T-helper 9 cell (primary cell): ENCODE measurements around the gene VPS54.
"Not testable (repeated sequence)": the region's sequence is repeated elsewhere in the genome, so short reads cannot be mapped to it uniquely, and the experiment has no call there.

Experiments used
- DNase-seq: peaks from one replicate; pipeline ENCODE4 v3.0.0-alpha.2; 2020

VPS54 gene

GRCh38 chr2:64023485-64024258, 4.4 kb upstream of the VPS54 start:
- no peak for DNase-seq

GRCh38 chr2:64021578-64021977, 2.4 kb upstream of the VPS54 start:
- no peak for DNase-seq

- no peak for DNase-seq
Measured at GRCh38 chr2:64019975-64020528, 824 bp upstream of the VPS54 start.

GRCh38 chr2:64018701-64019082, 536 bp downstream of the VPS54 start:
- DNase-seq: no peak

- DNase-seq: no peak
Measured at GRCh38 chr2:64017811-64018700, 1.2 kb downstream of the VPS54 start.

DNA sequence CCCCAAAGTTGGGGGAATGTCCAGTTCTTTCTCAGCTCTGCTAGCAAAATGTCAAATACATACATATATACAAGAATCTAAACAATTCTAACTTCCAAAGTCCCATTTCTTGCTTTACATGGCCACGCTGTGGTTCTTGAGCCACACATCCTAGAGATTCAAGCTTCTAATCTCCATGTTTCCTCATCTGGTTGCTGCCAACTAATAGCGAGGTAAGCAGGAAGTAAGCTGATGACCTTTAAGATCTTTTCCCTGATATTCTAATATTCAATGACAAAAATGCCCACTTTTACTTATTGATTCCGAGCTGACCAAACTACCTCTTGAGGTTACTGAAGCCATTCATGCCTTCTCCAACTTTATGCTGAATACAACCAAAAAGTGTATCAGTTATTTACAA, 3.3 kb downstream of the VPS54 start:
- DNase-seq: no peak

DNA sequence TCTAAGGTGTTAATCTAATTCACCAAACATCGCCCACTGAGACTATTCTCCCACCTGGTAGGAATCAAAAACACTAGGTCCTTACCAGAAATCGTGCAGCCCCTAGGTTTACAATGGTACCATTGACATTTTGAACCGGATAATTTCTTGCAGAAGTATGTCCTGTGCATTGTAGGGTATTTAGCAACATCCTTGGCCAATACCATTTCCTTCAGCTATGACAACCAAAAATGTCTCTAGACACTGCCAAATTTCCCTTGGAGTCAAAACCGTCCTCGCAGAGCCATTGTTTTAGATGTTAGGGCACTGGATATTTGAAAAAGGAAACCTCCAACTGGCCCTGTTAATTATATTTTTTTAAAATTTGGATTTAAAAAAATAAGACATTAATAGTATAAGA, 3.8 kb downstream of the VPS54 start:
- DNase-seq: no peak

DNA sequence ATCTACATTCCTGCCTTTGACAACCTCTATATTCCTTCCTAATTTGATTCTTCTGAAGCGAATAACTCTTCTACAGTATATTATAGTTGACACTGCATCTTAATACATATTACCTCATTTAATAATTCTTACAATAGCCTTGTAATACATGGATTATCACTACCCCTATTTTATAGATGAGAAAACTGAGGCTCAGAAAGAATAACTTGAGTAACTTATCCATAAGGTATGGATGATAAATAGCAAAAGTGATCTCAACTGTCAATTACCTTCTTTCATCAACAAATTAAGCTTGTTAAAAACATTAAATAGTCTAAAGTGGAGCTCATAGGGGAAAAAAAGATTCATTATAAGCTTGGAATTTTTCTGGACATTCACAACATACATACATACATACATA, 4.6 kb downstream of the VPS54 start:
- no peak for DNase-seq

- no peak for DNase-seq
Measured at GRCh38 chr2:64013053-64013452, 6.2 kb downstream of the VPS54 start.

- no peak for DNase-seq
Measured at GRCh38 chr2:64012115-64012514, 7.1 kb downstream of the VPS54 start.

DNA sequence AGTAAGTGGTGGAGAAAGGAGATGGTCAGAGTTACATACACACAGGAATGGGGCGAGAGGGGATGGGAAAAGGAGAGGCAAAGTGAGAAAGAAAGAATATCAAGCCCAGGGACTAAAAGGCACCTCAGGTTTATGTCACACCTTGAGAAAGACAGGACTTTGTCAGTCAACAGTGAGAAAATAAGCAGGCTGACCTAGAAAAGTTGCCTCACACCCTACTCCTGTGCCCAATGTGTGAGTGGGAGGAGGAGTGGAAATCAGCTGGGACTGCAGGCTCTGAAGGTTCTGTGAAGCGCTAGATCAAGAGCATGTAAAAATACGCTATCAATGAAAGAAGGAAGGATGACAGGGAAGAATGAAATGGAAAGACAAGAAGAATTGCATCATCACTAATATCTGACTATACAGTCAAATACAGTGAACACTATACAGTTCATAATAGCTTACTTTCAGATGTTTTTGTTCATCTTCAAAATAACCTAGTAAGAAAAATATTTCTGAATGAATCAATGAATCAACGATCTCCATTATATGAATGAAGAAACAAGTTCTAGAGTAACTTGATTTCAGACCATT, 10.7 kb downstream of the VPS54 start:
- no peak for DNase-seq

DNA sequence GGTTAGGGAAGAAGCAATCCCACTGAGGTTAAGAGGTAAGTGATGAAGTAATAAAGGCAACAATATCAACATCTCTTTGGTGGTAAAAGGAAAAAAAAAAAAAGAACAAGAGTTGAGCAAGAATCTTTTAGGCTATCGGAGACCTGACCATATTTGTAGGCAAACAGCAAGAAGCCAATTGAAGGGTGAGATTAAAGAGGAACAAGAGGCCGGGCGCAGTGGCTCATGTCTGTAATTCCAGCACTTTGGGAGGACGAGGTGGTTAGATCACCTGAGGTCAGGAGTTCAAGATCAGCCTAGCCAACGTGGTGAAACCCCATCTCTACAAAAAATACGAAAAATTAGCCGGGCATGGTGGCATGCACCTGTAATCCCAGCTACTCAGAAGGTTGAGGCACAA, 11.3 kb downstream of the VPS54 start:
- DNase-seq: no peak

DNA sequence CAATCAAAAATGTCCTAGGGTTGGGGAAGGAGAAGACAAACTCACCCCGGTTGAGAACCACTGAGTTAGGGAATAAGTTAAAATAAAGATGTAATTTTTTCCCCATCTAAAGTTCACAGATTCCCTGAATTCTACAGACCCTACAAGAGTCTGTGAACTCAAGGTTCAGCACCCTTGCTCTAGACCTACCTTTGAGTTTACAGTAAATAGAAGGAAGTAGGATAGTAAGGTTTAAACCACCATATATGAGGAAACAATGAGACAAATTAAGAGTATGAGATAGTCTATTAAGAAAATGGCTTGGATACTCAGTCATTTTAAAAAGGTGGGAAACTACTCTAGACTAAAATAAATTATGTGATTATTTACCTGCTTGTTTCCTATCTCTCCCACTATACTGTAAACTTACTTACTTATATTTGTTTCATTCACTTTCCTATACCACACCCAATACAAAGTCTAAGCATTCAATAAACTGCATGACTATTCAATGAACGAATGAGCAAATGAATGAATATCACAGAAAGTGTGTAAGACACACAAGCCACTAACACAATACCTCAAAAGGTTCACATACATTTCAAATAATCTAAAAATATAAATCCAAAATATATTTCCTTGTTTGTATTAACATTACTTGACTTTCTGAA, 13.4 kb downstream of the VPS54 start:
- DNase-seq: no peak

GRCh38 chr2:64003239-64003638, 16.0 kb downstream of the VPS54 start:
- DNase-seq: no peak

GRCh38 chr2:64001382-64002101, 17.7 kb downstream of the VPS54 start:
- no peak for DNase-seq

GRCh38 chr2:64000630-64001381, 18.4 kb downstream of the VPS54 start:
- no peak for DNase-seq

- no peak for DNase-seq
Measured at GRCh38 chr2:63999049-63999448, 20.2 kb downstream of the VPS54 start.

DNA sequence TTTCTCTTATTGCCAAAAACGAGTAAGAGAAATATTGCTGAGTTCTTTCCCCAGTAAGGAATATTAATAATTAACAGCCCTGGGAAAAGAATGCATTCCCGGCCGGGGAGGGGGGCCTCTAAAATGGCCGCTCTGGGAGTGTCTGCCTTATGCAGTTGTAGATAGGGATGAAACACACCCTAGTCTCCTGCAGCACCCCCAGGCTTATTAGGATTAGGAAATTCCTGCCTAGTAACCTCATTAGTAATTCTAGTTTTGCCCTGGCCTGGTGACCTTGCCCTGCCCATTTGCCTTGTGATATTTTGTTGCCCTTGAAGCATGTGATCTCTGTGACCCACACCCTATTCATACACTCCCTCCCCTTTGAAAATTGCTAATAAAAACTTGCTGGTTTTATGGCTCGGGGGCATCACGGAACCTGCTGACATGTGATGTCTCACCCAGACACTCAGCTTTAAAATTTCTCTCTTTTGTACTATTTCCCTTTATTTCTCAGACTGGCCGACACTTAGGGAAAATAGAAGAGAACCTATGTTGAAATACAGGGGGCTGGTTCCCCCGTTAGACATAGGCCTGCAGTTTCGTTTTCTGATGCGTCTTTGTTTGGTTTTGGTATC, 22.5 kb downstream of the VPS54 start:
- DNase-seq: not testable (repeated sequence)

GRCh38 chr2:63994329-63995070, 24.7 kb downstream of the VPS54 start:
- not testable (repeated sequence) for DNase-seq

DNA sequence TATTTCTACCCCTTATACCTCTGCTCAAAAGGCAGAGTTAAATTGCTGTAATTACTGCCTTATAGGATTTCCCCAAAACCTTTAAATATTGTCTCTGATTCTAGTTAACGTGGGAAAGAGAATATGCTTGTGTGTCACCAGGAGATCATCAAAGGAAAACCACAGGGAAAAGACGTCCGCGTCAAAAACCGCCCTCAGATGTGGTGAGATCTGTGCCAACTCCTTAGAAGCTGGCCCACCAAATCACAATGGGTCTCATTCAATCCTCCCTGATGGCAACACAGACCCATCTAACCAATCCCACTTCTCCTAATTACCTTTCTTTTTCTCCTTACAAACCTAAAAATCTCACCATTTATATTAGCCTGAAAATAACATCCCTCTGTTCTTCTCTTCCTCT, 25.4 kb downstream of the VPS54 start:
- DNase-seq: no peak
